LNCAP (cell line): Measurements from ENCODE around the gene HIPK2.

ENCODE experiments used
- CTCF ChIP-seq: fragments of 450-650 bp; IDR thresholded peaks from 2 replicates; pipeline ENCODE4 v1.5.1; 2017; ENCODE audit warnings: mild to moderate bottlenecking

HIPK2 gene

DNA sequence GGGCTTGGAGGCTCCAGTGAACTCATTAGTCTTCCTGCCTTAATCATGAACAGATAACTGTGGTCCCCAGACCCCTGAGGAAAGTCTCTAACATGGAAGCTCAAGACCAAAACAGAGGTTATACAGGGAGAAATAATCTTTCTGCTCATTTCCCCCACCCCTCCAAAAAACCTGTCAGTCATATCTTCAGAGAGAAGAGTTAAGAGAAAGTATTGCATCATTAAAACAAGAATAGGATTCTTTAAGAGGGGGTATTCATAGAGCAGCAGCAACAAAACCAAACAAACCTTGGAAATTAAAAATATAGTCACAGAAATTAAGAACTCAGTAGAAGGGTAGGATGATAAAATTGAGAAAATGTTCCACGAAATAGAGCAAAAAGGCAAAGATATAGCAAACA is 246.7 kb downstream of the HIPK2 start:
- TF ChIP-seq CTCF, result no peak

DNA sequence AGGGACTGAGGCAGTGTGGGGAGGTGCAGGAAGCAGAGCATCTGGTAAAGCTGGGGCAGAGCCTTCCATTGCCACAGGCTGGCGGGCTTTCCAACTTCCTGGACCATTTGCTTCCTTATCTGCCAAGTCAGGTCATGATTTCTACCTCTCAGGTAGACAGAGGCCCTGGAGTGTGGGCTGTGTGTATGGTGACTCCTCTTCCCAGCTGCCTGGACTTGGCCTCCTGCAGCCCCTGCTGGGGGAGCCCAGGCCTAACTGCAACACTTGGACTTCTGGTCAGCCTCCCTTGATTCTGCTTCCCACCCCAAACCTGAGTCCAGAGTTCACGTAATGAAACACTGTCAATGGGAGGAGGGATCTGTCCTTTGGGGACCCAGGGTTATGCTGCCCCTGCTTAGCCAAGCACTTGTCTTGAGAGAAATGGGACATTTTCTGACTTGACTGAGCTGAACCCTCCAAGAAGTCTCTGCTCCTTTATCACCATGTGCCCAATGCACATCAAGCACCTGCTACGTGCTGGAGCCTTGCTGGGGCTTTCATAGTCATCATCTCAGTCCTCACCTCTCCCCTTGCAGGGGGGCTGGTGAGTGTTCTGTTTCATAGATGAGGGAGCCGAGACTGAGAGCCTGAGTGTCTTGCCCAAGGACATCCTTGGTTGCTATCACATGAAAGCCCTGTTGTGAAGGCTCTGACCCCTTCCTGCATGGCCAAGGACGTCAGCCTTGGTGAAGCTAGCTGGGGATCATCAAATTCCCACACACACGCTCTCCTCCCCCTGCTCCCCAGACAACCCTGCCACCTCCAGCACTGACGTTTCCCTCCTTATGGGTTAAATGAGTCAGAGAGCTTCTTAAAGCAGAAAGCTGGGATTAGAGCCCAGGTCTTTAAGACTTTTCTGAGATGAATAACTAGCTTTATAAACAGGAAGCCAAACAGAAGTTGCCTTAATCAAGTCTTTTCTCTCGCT is 250.9 kb downstream of the HIPK2 start:
- TF ChIP-seq CTCF, result no peak

GRCh38 chr7:139525750-139526149 is 252.0 kb downstream of the HIPK2 start:
- TF ChIP-seq CTCF, result no peak

DNA sequence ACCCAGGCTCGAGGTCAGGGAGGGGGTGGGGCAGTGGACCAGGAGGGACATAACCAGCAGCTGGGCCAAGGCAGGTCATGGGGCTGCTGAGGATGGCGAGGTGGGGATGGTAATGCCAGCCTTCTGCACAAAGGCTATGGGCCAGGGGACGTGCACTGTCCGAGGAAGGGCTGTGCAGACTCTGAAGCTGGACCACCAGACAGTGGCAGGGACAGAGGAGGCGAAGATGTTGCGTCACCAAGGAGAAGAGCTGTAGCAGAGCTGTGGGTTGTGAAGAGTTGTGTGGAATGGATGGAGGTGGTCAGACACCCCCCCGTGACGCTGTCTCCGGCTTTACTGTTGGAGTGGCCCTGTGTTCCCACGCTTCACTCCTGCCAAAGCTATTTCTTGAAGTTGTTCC is 252.6 kb downstream of the HIPK2 start:
- no peak for TF ChIP-seq CTCF

GRCh38 chr7:139523968-139524815 is 253.6 kb downstream of the HIPK2 start:
- TF ChIP-seq CTCF, result no peak

DNA sequence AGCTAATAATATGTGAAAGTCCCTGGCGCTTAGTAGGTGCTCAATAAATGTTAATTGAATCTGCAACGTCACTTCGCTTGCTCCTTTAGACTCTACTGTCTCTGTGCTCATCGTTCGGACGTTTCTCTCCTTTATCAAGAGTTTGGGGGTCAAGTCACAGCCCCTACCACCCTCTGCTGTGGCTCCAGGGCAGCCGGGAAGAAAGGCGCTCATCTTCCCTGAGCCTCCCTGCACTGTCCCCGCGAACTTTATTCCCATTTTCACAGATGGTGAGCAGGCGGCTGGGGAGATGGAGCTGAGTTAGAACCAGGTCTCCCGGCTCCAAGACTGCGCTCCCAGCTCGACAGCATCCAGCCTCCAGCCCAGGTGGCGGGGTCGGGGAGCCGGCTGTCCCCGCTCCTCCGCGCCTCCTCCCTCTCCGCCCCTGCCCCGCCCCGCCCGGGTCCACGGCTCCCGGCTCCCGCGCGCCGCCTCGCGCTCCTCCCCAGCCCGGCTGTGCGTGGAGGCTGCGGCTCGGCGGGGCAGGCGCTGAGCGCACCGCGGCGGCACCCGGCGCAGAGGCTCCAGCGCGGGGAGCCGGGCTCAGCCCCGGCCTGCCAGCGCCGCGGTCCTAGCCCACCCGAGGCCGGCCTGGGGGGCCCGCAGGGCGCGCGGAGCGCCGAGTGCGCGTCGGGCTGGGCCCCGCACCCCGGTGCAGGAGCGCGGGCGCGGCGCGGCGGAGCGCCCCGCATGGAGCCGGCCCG is 254.4 kb downstream of the HIPK2 start, which contains the start of gene CLEC2L:
Gene CLEC2L, plus strand, starts transcription at position 487 of the 743 bp plus-strand sequence. Its CDS starts 243 bp downstream, at position 730.
- TF ChIP-seq CTCF, result no peak

DNA sequence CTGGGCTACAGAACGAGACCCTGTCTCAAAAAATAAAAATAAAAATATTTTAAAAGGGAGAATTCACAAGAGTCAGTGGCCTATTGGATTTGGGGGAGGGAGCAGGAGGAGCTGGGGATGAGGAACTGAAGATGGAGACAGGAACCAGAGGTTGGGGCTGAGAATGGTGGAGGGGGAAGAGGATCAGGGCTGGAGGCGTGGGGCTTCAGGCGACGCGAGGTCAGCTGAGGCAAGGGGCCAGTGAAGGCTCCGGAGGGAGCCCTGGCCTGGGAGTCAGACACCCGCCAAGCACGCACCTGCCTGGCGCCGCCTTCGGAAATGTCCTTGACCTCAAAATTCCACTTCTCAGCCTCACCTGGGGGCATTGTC is 255.0 kb downstream of the HIPK2 start:
- TF ChIP-seq CTCF, result no peak
